Endothelial cell of umbilical vein (primary cell): ENCODE results near the gene PHKA2. TPM values are rescaled to one million over a fixed set of nuclear protein-coding genes. Genes with fewer than 3 reads are reported as not detected.

Experiments used
- BruUV-seq: library from RNA; stranded (reverse); fragments of 400-500 nt; replicated peaks from 2 replicates; lab custom pipeline; 2021; lab: Mats Ljungman, UMichigan
- CTCF ChIA-PET: fragments of 300-600, 350-600 bp; sonication (Branson Sonifier 250); formaldehyde crosslinking; loops from one replicate; lab custom pipeline; 2021; ENCODE audit warnings: antibody characterized with exemption, inconsistent platforms; lab: Charles Lee
- POLR2A ChIA-PET: fragments of 300-600, 350-600 bp; sonication (Branson Sonifier 250); formaldehyde crosslinking; loops from one replicate; lab custom pipeline; 2021; ENCODE audit warnings: antibody characterized with exemption, inconsistent platforms; lab: Charles Lee
- DNase-seq: peaks from one replicate; pipeline ENCODE4 v3.0.0-alpha.2; 2011; ENCODE audit warnings: low read depth, low spot score
- FAIRE-seq: peaks from 2 replicates; lab custom pipeline; 2011; peaks lifted over from hg19 to GRCh38; lab: Jason Lieb, UNC
- H2AFZ ChIP-seq: 2 replicates; pipeline ENCODE4 v1.6.0; 2012; ENCODE audit warnings: low read depth, low read length, control low read depth, inconsistent platforms
- H3K27ac ChIP-seq: 2 replicates; pipeline ENCODE4 v1.5.1; 2011; ENCODE audit warnings: low read depth, mild to moderate bottlenecking, control low read depth, low read length, moderate library complexity; ENCODE audit not compliant: insufficient read depth
- H3K27me3 ChIP-seq, 2 experiments: 2 replicates each; pipeline versions ENCODE4 v1.6.0 to v1.6.1; 2011; ENCODE audit warnings: low read length in 2 of 2, mixed read lengths in 1 of 2; ENCODE audit not compliant: control insufficient read depth in 2 of 2, insufficient read depth in 2 of 2
- H3K36me3 ChIP-seq, 2 experiments: 2 replicates in 1 of 2; 3 replicates in 1 of 2; pipeline ENCODE4 v1.5.1; 2011; ENCODE audit warnings: low read length in 2 of 2, mild to moderate bottlenecking in 1 of 2, moderate library complexity in 1 of 2; ENCODE audit not compliant: control insufficient read depth in 2 of 2, insufficient read depth in 2 of 2; ENCODE audit errors: extremely low read depth in 1 of 2
- H3K4me1 ChIP-seq: 3 replicates; pipeline ENCODE4 v1.5.1; 2011; ENCODE audit warnings: mild to moderate bottlenecking, low read length; ENCODE audit not compliant: control insufficient read depth, insufficient read depth; ENCODE audit errors: extremely low read depth
- H3K4me2 ChIP-seq: 2 replicates; pipeline ENCODE4 v1.6.1; 2011; ENCODE audit warnings: low read length, control low read depth, mixed read lengths; ENCODE audit not compliant: insufficient read depth
- H3K4me3 ChIP-seq, 3 experiments: fragments of 200-600 bp in 1 of 3; sonication (generic), shearing (Covaris generic) in 1 of 3; replicated peaks in 1 of 3; 2 replicates each; pipeline ENCODE4 v1.5.1; 2011 to 2016; ENCODE audit warnings: control low read depth in 3 of 3, low read length in 3 of 3, mild to moderate bottlenecking in 2 of 3, inconsistent platforms in 1 of 3, low read depth in 1 of 3, moderate library complexity in 1 of 3; ENCODE audit not compliant: insufficient read depth in 1 of 3
- H3K79me2 ChIP-seq: 2 replicates; pipeline ENCODE4 v1.6.0; 2012; ENCODE audit warnings: low read length, inconsistent platforms; ENCODE audit not compliant: control insufficient read depth, insufficient read depth
- H3K9ac ChIP-seq: replicated peaks from 2 replicates; pipeline ENCODE3; 2011; ENCODE audit warnings: low read length, control low read depth; ENCODE audit not compliant: insufficient read depth; ENCODE audit errors: extremely low read depth
- H3K9me1 ChIP-seq: replicated peaks from 3 replicates; pipeline ENCODE4 v1.6.0; 2011; ENCODE audit warnings: mild to moderate bottlenecking, low read length; ENCODE audit not compliant: control insufficient read depth, insufficient read depth; ENCODE audit errors: extremely low read depth
- H3K9me3 ChIP-seq: replicated peaks from 2 replicates; pipeline ENCODE4 v1.5.1; 2012; ENCODE audit warnings: low read length, inconsistent platforms; ENCODE audit not compliant: control insufficient read depth, insufficient read depth
- H4K20me1 ChIP-seq: replicated peaks from 2 replicates; pipeline ENCODE3; 2011; ENCODE audit warnings: mild to moderate bottlenecking, low read length; ENCODE audit not compliant: control insufficient read depth, insufficient read depth; ENCODE audit errors: extremely low read depth
- CTCF ChIP-seq, 2 donors: IDR thresholded peaks; 1 replicate in 1 of 2; 2 replicates in 1 of 2; pipeline ENCODE4 v1.5.1; 2011; ENCODE audit warnings: low read length in 2 of 2, mild to moderate bottlenecking in 2 of 2, moderate library complexity in 2 of 2, control low read depth in 1 of 2, inconsistent platforms in 1 of 2, low read depth in 1 of 2; ENCODE audit not compliant: insufficient read depth in 1 of 2; ENCODE audit errors: extremely low read depth in 1 of 2
- EZH2 ChIP-seq: IDR thresholded peaks from 2 replicates; pipeline ENCODE4 v1.6.1; 2012; ENCODE audit warnings: borderline replicate concordance, low read depth, mild to moderate bottlenecking, moderate library complexity, low read length, inconsistent platforms; ENCODE audit not compliant: severe bottlenecking
- FOS ChIP-seq: IDR thresholded peaks from 2 replicates; pipeline ENCODE4 v1.6.1; 2011; ENCODE audit warnings: mild to moderate bottlenecking, low read length, moderate library complexity, borderline replicate concordance; ENCODE audit not compliant: insufficient read depth
- GATA2 ChIP-seq: IDR thresholded peaks from 2 replicates; pipeline ENCODE4 v1.7.0; 2011; ENCODE audit warnings: low read depth, mild to moderate bottlenecking, moderate library complexity, mixed read lengths, low read length; ENCODE audit not compliant: insufficient read length, insufficient read depth
- JUN ChIP-seq: IDR thresholded peaks from 2 replicates; pipeline ENCODE4 v1.6.1; 2011; ENCODE audit warnings: borderline replicate concordance, low read depth; ENCODE audit not compliant: insufficient read length, insufficient read depth
- MAX ChIP-seq: IDR thresholded peaks from 2 replicates; pipeline ENCODE4 v1.6.1; 2011; ENCODE audit not compliant: insufficient read depth, insufficient read length
- MYC ChIP-seq: IDR thresholded peaks from one replicate; pipeline ENCODE4 v1.6.1; 2011; ENCODE audit warnings: mild to moderate bottlenecking, low read depth, low read length
- POLR2A ChIP-seq: IDR thresholded peaks from 2 replicates; pipeline ENCODE4 v1.6.1; 2012; ENCODE audit warnings: low read depth, mild to moderate bottlenecking, control low read depth, low read length
- POLR2AphosphoS5 ChIP-seq: IDR thresholded peaks from 2 replicates; pipeline ENCODE4 v1.6.1; 2012; ENCODE audit warnings: low read depth, mild to moderate bottlenecking, control low read depth, low read length, moderate library complexity; ENCODE audit not compliant: insufficient read depth
- dilution Hi-C: fragments of 300-500 bp; cut with MboI; formaldehyde crosslinking; loops from one replicate; pipeline ENCODE4 v1.15.0; 2019; ENCODE audit warnings: low sequenced_read_pairs; ENCODE audit not compliant: extremely low pct_ligation_motif_present
- intact Hi-C: fragments of 100-400 bp; cut with micrococcal nuclease; formaldehyde crosslinking; loops from one replicate; pipeline ENCODE4 v1.10.0; 2022
- polyA plus RNA-seq, 4 experiments: library from polyadenylated mRNA; depleted of rRNA in 3 of 4; stranded (reverse) in 3 of 4; unstranded in 1 of 4; fragments of >200 nt; gene quantifications; 2 replicates each; pipeline versions ENCODE4 v1.2.1 to v1.2.3, GENCODE V29; 2011 to 2012; ENCODE audit warnings: missing spikeins in 1 of 4
- total RNA-seq: library from RNA; stranded (reverse); gene quantifications from 2 replicates; pipeline ENCODE4 v1.2.3, GENCODE V29; 2021

The PHKA2 gene
- total and polyA plus RNA-seq, 2 donors (not counting 3 experiments of a cell fraction or from before 2014, with no cell fraction given): 16.7 to 17.1 TPM

GRCh38 chrX:18966624-18967023, 17.3 kb downstream of the PHKA2 start:
- TF ChIP-seq POLR2A (no peak), POLR2AphosphoS5 (no peak), FOS (no peak), MYC (no peak), GATA2 (no peak), EZH2 (no peak), JUN (no peak)
- H3K9me3 ChIP-seq: no peaks in the 10 kb centered on the region
- H3K36me3 ChIP-seq: no peaks in the 10 kb centered on the region
- H2AFZ ChIP-seq: no peak overlapping the region
- no peaks in the 10 kb centered on the region for H3K9me1 ChIP-seq
- no peak for FAIRE-seq
- no peak overlapping the region for H3K4me2 ChIP-seq
- H3K9ac ChIP-seq: no peak overlapping the region
- intact Hi-C loops: no loop called here
- H3K27ac ChIP-seq: no peak overlapping the region
- ChIA-PET POLR2A (no interaction called here), CTCF (no interaction called here)
- peaks cover 4% of the 10 kb centered on the region for H3K4me1 ChIP-seq
- BruUV-seq: no TSS peak
- no peaks in the 10 kb centered on the region for H3K79me2 ChIP-seq
- dilution Hi-C loops: no loop called here
- no peak overlapping the region for H3K4me3 ChIP-seq
- no peak for DNase-seq
- H3K27me3 ChIP-seq: no peaks in the 10 kb centered on the region
- no peaks in the 10 kb centered on the region for H4K20me1 ChIP-seq

- Histone ChIP-seq H3K4me1 (peaks cover 5% of the 10 kb centered on the region), H3K4me3 (no peak overlapping the region), H3K27me3 (no peaks in the 10 kb centered on the region), H3K36me3 (no peaks in the 10 kb centered on the region), H3K79me2 (no peaks in the 10 kb centered on the region), H3K27ac (no peak overlapping the region), H4K20me1 (no peaks in the 10 kb centered on the region), H2AFZ (no peak overlapping the region), H3K9me3 (no peaks in the 10 kb centered on the region), H3K9me1 (no peaks in the 10 kb centered on the region), H3K4me2 (no peak overlapping the region), H3K9ac (no peak overlapping the region)
- TF ChIP-seq POLR2AphosphoS5: no peak
- TF ChIP-seq POLR2A: no peak
- TF ChIP-seq JUN: no peak
- TF ChIP-seq CTCF (IDR thresholded peaks at IDR 0.05; ENCODE audit: extremely low read depth in 1 of 2, insufficient read depth in 1 of 2, low read depth in 1 of 2, low read length in 2 of 2): no peak
- no peak for TF ChIP-seq MAX
- TF ChIP-seq EZH2: no peak
- no peak for TF ChIP-seq GATA2
- no peak for TF ChIP-seq MYC
- TF ChIP-seq FOS: no peak
- no TSS peak for BruUV-seq
- POLR2A ChIA-PET: no interaction called here
- dilution Hi-C loops: no loop called here
- CTCF ChIA-PET: interaction anchor here (0.8 kb wide), 1 partner anchor 369 kb away, joined by 3 read pairs; no protein-coding TSS in a partner anchor
- FAIRE-seq (no peak), DNase-seq (no peak)
- intact Hi-C loops: no loop called here
Observed at GRCh38 chrX:18964901-18965300, 19.0 kb downstream of the PHKA2 start.
